NCI-H1436 (cell line): Measurements from ENCODE around the gene SPPL2C.

Experiments used
- DNase-seq: peaks from one replicate; lab custom pipeline; 2025; lab: John Stamatoyannopoulos, UW

The SPPL2C gene

GRCh38 chr17:45844695-45845375, at the start of gene SPPL2C:
Gene SPPL2C (plus strand): TSS chr17:45844881. CDS start chr17:45844907, 26 bp downstream.
- DNase-seq = no peak

GRCh38 chr17:45800816-45801215, 43.9 kb upstream of the SPPL2C start:
- no peak for DNase-seq

- DNase-seq = no peak
Observed at GRCh38 chr17:45801421-45801820, 43.3 kb upstream of the SPPL2C start.

GRCh38 chr17:45808845-45809244, 35.8 kb upstream of the SPPL2C start:
- no peak for DNase-seq

GRCh38 chr17:45809499-45809898, 35.2 kb upstream of the SPPL2C start:
- DNase-seq = no peak

GRCh38 chr17:45812102-45812501, 32.6 kb upstream of the SPPL2C start:
- peak; percentile 17 for DNase-seq

- DNase-seq = no peak
Observed at GRCh38 chr17:45813048-45813725, 31.5 kb upstream of the SPPL2C start.

- DNase-seq = no peak
Observed at GRCh38 chr17:45814622-45815606, 29.8 kb upstream of the SPPL2C start.

GRCh38 chr17:45815752-45816151, 28.9 kb upstream of the SPPL2C start:
- DNase-seq = no peak

GRCh38 chr17:45818041-45818440, 26.6 kb upstream of the SPPL2C start:
- DNase-seq = no peak

GRCh38 chr17:45818699-45819098, 26.0 kb upstream of the SPPL2C start:
- DNase-seq = no peak

GRCh38 chr17:45819632-45820031, 25.0 kb upstream of the SPPL2C start:
- no peak for DNase-seq

GRCh38 chr17:45820052-45820780, 24.5 kb upstream of the SPPL2C start:
- no peak for DNase-seq

- no peak for DNase-seq
Observed at GRCh38 chr17:45821147-45821546, 23.5 kb upstream of the SPPL2C start.

- DNase-seq = no peak
Observed at GRCh38 chr17:45823598-45823997, 21.1 kb upstream of the SPPL2C start.

GRCh38 chr17:45824475-45824874, 20.2 kb upstream of the SPPL2C start:
- DNase-seq = no peak

GRCh38 chr17:45824901-45825492, 19.7 kb upstream of the SPPL2C start:
- DNase-seq = no peak

- no peak for DNase-seq
Observed at GRCh38 chr17:45825792-45826191, 18.9 kb upstream of the SPPL2C start.

GRCh38 chr17:45826919-45827588, 17.6 kb upstream of the SPPL2C start:
- DNase-seq = no peak

- no peak for DNase-seq
Observed at GRCh38 chr17:45828171-45828570, 16.5 kb upstream of the SPPL2C start.

- DNase-seq = no peak
Observed at GRCh38 chr17:45828582-45829133, 16.0 kb upstream of the SPPL2C start.
